GM18867 (cell line): ENCODE results near the gene XPC.
A peak's percentile ranks its signal among the peaks of the same experiment; 100 is the strongest.

ENCODE experiments used
- ATAC-seq: cut with Tn5 transposase; IDR thresholded peaks from one replicate; pipeline ENCODE4 v1.9.1; 2021; ENCODE audit warnings: mild to moderate bottlenecking, moderate library complexity; ENCODE audit not compliant: unreplicated experiment

The XPC gene

GRCh38 chr3:14208977-14209394 is 30.6 kb upstream of the XPC start:
- no peak for ATAC-seq

DNA sequence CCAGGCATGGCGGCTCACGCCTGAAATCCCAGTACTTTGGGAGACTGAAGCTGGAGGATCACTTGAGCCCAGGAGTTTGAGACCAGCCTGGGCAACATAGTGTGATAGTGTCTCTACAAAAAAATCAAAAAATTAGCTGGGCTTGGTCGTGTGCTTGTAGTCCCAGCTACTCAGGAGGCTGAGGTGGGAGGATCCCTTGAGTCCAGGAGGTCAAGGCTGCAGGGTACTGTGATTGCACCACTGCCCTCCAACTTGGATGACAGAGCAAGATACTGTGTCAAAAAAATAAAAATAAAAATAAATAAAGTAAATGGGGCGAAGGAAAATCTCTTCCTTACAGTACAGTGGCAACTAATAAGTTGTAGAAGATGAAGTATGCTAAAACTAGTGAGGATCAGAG is 29.8 kb upstream of the XPC start:
- no peak for ATAC-seq

DNA sequence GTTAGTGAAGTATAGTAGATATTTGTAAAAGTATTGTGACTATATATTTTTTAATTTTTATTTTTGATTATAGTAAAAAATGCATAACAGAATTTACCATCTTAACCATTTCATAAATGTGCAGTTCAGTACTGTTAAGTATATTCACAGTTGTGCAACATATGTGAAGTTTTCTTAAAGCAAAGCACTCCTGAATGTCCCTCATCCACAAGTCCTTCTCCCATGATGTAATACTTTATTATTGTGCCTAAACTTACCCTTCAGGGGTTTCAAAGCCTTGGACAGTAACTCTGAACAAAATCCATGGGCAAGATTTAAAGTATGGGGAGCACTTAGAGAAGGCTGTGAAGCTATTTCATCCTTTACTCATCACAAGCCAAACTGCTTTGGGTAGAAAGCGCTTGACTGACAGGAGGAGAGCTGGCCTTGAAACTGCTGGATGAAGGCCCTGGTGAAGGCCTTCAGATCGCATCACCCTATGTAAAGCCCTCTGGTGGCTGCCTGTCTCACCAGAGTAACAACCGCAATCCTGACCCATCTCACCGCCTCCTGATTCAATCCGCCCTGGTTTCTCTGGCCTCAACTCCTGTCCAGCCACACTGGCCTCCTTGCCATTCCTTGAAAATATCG is 28.3 kb upstream of the XPC start:
- ATAC-seq, result no peak

GRCh38 chr3:14204515-14205284 is 26.3 kb upstream of the XPC start:
- no peak for ATAC-seq

GRCh38 chr3:14203521-14204079 is 25.2 kb upstream of the XPC start:
- no peak for ATAC-seq

DNA sequence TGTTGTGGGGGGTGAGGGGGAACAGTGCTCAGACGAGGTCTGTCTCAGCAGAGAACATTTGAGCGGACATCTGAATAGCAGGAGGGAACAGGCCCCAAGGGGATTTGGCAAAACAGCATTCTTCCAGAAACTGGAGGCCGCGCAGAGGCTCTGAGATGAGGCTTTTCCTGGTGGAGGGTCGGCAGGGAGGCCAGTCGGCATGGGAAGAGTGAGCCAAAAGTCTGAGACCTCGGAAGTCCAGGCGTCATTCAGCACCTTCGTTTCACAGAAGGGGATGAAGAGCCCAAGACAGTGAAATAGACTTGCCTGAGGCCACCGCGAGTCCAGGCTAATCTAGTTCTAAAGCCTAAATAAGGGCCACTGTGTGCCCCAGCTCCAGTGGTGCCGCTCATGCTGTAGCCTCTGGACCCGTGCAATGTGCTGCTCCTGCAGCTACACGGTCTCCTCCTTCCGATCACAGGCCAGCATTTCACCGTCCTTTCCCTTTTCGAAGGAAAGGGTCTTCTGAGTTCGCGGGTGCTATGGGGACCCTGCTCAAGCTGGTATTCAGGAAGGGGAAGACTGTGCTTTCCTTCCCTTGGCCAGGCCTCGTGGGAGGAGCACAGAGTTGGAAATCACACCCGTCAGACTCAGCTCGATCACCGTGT is 24.6 kb upstream of the XPC start:
- no peak for ATAC-seq

DNA sequence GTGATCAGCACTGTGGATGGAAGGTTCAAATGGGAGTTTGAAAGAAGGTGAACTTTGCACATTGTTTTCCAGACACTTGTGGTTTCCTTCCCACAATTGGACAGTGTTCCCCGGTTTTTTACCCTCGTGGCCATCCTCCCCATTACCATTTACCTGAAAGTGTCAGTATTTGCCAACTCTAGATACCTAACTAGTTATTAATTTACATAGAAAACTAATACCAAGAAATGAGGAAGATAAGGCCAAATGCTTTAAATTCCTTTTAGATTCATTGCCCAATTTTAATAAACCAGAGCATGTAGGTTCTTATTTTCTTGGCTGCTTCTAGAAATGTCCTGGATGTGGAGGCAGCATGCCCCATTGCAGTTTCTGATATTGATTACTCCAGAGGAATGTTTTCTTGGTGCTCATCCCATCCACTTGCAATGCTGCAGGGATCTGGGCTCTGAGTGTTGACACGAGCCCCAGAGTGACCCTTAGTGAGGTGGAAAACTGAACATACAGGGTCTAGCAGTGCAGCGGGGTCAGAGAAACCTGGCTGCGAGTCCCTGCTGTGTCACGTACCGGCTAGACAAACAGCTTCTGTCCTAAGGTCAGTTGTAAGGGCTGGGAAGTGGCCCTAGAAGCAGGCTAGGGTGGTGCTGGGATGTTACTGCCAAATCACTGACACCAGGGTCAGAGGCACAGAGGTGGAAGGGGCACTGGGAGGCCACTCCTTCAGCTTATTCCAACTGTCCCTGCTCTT is 23.7 kb upstream of the XPC start:
- no peak for ATAC-seq

DNA sequence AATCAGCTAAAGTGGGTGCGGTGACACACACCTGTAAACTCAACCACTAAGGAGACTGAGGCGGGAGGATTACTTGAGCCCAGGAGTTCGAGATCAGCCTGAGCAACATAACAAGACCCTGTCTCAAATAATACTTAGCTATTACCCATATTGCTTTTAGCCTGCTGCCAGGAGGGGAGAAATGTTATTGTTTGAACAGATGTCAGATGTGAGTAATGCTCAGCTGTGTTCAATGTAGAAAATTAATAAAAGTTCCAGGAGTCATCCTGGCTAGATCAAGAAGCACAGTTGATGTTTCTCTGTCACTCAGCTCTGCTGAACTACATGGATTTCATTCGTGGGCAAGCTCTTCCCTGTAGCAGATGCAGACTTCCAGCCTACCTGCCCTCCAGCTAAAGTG is 22.4 kb upstream of the XPC start:
- ATAC-seq, result no peak

GRCh38 chr3:14200276-14200675 is 21.9 kb upstream of the XPC start:
- no peak for ATAC-seq

DNA sequence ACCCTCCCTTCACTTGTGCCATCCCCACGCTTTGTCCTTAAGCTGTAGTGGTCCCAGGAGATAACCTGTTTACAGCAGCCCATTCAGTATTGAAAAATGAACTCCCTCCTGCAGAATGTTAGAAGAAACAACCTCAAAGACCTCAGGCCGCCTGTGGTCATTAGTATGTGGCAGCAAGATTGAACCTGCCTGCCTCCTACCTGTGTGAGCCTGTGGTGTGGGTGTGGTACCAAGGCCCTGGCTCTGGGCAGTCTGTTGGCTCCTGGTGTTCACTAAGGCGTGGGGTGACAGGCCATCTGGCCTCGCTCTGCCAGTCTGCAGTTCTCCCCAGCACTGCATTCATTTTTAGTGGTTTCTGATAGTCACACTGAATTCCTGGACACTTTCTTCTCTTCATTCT is 21.2 kb upstream of the XPC start:
- no peak for ATAC-seq

GRCh38 chr3:14194865-14195264 is 16.5 kb upstream of the XPC start:
- no peak for ATAC-seq

DNA sequence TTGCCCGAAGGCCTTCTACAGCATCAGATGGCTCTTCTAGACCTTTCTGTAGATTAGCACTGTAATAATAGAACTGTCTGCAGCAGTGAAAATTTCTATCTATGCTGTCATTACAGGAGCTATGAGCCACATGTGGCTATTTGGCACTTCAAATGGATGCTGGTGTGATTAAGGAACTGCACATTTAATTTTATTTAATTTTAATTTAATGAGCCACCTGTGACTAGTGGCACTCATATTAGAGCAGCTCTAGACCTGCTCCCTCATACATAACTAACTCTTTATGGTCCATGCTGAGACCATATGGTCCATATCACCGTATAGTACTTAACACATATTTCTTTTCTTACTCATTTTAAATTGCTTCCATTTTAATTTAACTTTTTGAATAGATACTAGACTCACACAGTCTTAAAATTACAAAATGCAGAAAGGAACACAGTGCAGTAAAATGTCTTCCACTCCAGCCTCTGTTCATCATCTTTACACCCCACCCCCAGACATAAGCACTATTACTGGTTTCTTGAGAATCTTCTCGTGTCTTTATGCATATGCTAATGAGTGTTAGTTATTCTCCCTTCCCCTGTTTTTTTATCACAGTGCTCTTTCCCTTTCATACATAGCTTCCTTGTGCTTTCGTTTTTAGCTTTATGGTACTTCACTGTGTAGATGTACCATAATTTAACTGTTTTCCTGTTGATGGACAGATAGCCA is 9.8 kb upstream of the XPC start:
- ATAC-seq, result no peak

DNA sequence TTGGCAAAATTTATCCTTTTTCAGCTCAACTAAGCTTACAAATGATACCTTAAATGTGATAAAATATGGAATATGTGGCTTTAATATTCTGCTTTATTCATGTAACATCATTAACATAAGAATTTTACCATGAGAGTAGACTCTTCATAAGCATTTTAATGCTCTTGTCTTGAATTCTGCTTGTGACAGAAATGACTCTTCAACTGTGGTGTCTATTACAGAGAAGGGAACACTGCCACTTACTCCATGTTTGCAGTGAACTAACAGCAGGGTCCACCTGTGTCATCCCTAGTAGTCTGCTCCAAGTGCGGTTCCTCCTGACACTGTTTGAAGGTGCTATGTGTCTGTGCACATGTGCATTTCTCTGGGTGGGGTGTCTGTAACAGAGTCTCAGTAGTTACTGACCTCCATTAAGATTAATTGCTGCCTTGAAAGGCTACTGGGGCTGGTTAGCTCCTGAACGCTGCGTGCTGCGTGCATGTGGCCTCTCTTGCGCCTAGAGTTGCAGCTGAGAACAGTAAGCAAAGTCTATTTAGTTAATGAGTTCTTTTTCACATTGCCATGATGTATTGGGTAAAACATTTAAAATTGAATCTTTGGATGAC is 8.6 kb upstream of the XPC start:
- no peak for ATAC-seq

GRCh38 chr3:14183015-14183577 is 4.7 kb upstream of the XPC start:
- no peak for ATAC-seq

DNA sequence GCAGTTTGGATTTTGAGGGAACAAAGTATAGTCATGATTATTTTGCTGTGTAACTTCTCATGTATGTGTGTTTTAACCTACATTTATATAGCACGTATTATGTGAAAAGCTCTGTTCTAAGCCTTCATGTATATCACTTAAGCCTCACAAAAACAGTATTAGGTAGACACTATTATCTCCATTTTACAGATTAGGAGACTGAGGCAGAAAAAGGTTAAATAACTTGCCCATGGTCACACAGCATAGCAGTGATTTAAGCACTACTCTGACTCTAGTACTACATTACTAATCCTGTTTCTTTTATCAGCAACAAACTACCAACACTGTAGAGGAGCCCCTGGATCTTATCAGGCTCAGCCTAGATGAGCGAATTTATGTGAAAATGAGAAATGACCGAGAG is 2.9 kb upstream of the XPC start:
- no peak for ATAC-seq

DNA sequence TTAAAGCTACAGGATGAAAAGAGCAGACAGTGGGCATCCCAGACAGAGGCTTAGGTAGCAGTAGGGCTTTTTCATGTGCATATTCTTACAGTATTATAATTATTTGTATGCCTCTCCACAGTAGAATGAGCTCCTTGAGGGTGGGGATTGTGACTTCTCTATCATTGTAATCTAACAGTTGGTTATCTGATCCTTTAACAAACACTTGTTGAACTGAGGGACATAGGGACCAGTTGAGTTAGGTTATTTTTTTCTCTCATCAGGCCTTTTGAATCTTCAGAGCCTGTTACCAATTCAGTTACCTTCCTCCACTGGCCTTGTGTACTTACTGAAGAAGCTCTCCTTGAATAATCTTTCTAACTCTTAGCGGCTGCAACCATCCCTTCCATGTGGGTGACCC is 1.4 kb upstream of the XPC start:
- no peak for ATAC-seq

DNA sequence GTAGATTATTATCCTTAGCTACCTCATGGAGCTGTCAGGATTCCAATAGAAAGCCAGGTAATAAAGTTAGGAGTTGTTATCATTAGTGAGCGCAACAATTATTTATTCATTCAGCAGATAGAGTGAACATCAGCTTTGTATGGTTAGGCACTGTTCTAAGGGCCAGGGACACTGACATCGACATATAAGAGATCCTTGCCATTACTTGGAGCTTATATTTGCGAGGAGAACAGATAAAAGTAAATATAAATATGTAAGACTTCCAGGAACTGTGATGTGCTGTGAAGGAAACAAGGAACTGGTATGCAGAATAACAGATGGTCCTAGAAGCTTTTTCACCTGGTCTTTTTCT is 689 bp upstream of the XPC start:
- no peak for ATAC-seq

DNA sequence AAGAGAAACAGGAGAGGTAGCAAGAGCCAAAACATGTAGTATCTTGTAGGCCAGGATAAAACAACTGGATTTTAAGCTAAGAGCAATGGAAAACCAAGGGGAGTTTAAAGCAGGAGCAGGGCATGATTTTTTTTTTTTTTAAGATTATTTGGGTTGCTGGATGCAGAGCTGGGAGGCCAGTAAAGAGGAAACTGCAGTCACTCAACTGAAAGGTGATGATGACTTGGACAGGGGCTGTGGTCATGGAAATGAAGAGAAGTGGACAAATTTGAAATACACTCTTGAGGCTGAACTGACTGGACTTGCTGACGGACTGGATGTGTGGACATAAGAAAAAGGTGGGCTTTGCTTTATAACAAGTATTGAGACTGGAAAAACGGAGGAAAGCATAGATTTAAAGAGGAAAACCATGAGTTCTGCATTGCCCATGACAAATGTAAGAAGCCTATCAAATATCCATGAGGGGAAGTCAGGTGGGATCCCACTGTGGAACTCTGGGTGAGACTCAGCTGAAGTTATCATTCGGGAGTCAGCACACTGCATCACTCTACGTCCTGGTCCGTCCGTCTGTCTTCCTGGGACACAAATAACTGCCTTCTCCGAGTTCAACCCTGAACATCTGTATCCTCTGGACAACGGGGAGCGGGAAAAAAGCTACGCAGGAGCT is 688 bp downstream of the XPC start:
- peak; percentile 10 for ATAC-seq

DNA sequence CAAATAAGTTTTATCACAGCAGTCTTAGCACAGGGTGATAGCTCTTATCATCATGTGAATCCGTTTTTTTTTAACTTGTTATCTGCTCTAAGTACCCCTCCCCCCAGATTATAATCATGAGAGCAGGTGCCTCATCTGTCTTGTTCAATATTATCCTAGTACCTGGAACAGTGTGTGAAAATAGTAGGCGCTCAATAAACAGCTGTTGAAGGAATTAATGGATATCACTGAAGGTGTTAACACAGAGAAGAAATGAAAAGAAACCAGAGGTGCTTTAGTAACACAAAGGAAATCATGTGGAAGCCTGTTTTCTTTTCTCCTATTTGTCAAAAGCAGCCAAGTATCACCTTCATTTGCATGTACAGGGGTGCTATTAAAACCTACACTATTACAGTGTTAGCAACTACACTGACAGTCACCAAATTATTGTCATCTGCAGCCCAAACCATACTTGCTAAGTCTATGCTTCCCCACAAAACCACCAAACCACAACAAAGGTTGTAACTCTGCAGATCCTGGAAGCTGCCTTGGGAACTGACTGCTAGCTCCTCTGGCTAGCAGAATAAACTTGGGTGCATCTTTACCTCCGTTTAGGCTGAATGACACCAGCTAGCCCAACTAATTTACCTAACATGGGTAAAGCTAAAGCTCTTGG is 2.9 kb downstream of the XPC start:
- ATAC-seq, result no peak
